HG03060 (cell line): ENCODE measurements around the gene UNC5C.
"Not testable (repeated sequence)": the region's sequence is repeated elsewhere in the genome, so short reads cannot be mapped to it uniquely, and the experiment has no call there.

Experiments used
- ATAC-seq: cut with Tn5 transposase; IDR thresholded peaks from one replicate; pipeline ENCODE4 v1.9.1; 2021; ENCODE audit warnings: low read depth, moderate number of reproducible peaks; ENCODE audit not compliant: unreplicated experiment

The UNC5C gene

DNA sequence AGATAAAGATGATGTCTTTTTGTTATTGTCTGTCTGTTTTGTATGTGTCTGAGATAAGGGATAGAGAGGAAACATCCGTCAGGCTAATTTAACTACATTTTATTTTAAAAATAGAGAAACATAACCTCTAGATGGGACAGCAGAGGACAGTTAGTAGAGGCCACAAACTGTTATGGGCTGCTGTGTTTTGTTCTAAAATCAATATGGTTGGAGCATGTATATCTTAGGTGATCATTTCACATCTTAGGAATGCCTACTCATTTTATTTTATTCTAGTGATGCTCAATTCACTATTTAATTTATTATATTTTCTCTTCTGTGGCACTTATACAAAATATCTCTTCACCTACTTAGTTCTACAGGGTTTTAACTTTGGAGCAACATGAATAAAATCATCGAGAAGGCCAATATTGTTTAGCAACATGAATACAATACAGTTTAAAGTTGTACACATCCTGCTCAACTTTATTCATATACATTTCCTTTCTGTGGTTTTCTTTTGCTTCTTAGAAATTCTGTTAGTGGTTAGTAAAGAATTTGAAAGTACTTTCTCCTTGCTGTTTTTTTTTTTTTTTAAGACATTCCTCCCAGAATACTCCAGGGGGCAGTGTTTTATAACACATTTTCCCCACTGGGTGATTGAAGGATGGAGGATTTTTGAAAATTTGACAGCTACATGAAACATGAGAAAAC, 392.9 kb downstream of the UNC5C start:
- ATAC-seq, result no peak

DNA sequence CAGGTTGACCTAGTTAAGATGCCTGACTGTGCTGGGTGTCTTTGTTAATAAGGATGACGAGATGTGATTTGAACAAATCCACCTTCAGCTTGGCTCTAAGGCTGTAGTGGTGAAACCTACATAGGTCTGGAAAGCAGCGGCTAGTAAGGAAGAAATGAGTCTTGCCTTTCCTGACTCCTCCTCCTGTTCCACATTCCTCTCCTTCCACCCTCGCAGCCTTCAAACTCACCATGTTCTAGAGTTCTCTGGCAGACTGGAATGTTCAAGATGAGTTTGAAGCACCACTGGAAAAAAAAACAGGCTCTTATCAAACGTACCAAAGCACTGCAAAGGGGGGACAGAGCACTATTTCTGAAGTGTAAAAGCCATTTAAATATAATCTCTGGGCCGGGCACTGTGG, 395.6 kb downstream of the UNC5C start:
- no peak for ATAC-seq

DNA sequence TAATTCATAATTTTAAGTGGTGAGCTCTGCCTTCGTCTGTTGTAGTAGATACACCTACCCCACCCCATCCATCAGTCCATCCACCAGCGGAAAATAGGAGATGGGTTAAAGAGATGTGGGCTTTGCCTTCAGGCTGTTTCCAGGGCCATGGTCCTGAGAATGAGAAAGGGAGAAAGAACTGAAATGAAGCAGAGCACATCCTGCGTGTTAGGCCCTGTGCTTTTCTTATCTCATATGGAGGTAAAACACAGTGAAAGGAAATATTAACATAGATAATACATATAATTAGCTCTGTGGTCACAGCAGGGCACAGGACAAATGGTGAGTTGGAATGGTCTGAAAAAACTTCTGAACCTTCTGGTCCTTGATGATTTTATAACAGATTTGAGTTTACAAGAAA, 397.5 kb downstream of the UNC5C start:
- ATAC-seq, result no peak

DNA sequence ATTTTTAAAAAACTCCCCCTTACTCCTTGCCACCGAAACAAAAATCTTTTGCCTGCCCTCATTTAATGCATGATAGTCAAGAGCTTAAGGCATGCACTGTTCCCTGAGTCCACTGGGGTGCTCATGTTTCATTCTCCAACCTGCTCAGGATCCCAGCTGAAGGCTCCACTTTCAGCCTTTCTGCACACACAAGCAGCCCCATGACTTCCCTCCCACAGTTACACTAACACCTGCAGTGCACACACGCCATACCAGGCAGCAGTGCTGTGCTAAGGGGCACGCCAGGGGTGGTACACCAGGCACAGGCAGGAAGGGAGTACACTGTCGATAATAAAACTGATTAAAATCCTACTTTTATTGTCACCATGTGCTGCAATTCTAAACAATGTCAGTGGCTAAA, 405.8 kb downstream of the UNC5C start:
- ATAC-seq, result no peak

DNA sequence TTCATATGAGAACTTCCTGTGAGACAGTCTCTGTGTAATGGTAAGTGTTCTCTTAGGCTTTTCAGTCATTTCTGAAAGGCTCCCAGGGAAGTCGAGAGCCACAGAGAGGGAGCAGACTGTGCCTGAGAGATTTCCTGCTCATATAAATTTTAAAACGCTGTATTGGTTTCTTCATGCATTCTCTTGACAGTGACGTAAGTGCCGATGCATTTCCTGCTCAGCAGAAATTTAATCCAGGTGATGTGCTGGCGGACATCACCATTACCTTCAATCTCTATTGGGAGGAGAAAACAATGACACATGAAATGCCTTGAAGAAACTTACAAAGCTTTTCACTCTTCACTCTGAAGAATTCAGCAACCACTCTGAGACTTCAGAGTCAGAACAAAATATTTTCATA, 407.4 kb downstream of the UNC5C start:
- ATAC-seq, result no peak

DNA sequence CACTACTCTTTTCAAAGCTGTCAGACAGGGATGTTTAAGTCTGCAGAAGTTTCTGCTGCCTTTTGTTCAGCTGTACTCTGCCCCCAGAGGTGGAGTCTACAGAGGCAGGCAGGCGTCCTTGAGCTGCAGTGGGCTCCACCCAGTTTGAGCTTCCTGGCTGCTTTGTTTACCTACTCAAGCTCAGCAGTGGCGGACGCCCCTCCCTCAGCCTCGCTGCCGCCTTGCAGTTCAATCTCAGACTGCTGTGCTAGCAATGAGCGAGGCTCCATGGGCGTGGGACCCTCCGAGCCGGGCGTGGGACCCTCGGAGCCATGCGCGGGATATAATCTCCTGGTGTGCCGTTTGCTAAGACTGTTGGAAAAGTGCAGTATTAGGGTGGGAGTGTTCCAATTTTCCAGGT, 409.3 kb downstream of the UNC5C start:
- ATAC-seq, result not testable (repeated sequence)

DNA sequence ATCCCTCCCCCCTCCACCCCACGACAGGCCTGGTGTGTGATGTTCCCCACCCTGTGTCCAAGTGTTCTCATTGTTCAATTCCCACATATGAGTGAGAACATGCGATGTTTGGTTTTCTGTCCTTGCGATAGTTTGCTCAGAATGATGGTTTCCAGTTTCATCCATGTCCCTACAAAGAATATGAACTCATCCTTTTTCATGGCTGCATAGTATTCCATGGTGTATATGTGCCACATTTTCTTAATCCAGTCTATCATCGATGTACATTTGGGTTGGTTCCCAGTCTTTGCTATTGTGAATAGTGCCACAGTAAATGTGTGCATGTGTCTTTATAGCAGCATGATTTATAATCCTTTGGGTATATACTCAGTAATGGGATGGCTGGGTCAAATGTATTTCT, 414.8 kb downstream of the UNC5C start:
- not testable (repeated sequence) for ATAC-seq

DNA sequence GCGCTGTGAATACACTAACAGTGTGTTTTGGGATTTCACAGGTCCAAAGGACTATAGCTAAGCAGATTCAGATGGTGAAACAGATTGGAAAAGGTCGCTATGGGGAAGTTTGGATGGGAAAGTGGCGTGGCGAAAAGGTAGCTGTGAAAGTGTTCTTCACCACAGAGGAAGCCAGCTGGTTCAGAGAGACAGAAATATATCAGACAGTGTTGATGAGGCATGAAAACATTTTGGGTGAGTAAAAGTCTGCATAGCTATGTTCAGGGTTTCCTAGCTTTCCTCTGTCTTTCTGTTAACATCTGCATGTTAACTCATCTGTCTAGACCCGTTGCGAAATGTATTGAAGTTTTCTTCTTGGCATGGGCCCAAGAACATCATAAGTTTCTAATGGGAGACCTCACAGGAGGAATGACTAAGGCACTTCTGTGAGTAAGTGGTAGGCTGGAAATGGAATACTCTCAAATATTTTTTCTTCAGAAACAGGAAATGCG, 418.9 kb downstream of the UNC5C start:
- no peak for ATAC-seq

DNA sequence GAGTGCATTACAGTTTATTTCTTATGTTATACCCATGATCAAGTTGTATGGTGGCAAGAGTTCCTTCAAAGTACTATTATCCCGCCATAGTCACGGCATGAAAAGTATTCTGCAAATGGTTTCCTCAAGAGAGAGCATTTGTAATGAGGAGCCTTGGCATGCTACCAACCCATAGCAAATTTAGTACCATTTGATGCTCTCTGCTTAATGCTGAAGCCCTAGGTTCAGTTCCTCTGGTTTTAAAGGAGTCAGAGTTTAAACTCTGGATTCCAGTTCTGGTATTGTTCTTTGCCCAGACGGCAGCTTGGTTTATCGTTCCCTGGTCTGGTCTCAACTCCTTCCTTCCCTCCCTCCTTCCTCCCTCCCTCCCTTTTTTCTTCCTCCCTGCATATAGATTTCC, 419.7 kb downstream of the UNC5C start:
- no peak for ATAC-seq

DNA sequence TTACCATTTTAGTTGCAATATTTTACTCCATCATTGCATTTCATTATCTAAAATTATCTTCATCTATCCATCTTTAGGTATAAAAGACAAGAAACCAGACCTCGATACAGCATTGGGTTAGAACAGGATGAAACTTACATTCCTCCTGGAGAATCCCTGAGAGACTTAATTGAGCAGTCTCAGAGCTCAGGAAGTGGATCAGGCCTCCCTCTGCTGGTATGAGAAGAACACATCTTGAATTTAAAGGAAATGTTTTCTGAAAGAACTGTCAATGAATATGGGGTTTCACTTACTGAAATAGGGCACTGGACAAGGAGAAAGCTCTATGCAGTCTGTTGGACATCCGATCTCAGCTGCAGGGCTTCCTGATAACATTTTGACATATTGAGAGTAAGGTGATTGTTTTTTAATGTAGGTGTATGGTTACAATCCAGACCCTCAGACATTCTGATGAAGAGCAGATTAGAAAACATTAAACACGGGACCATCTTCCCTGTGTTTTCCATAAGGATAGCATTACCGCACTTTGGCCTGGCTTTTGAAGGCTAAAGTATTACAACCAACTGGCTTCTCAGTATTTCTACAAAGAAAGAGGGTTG, 423.8 kb downstream of the UNC5C start:
- ATAC-seq, result no peak

DNA sequence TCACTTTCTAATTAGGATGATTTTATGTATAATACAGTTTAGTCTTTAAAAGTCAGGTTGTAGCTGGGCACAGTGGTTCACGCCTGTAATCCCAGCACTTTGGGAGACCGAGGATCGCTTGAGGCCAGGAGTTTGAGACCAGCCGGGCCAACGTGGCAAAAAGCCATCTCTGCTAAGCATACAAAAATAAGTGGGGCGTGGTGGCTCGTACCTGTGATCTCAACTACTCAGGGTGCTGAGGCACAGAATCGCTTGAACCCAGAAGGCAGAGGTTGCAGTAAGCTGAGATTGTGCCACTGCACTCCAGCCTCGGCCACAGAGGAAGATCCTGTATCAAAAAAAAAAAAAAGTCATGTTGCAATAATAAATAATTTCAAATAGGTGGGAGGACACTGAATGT, 426.8 kb downstream of the UNC5C start:
- ATAC-seq, result no peak

DNA sequence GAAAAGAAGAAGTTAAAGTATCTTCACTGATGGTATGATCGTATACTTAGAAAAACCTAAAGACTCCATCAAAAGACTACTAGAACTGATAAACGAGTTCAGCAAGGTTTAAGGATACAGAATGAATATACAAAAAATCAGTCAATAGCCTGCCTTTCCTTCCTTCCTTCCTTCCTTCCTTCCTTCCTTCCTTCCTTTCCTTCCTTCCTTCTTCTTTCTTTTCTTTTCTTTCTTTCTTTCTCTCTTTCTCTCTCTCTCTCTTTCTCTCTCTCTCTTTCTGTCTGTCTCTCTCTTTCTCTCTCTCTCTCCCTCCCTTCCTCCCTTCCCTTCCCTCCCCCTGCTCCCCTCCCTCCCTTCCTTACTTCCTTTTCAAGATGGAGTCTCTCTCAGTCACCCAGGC, 428.3 kb downstream of the UNC5C start:
- no peak for ATAC-seq

DNA sequence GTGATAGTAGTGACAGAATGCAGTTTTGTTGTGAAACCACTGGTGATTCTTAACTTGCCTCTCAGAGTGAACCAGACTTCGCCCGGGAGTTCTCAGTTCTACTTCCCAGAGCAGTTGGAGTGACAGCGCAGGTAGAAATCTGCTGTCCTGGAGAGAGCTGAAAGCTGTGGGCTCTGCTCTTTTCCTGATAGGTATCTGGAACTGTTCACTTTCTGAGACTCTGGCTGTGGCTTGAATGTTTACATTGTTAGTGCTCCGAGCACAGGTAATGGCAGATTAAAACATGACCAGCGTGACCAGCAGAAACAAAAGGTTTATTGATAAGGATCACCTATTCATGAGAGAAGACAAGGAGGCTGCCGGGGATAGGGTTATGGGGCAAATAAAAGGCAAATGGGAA, 430.3 kb downstream of the UNC5C start:
- ATAC-seq, result no peak

DNA sequence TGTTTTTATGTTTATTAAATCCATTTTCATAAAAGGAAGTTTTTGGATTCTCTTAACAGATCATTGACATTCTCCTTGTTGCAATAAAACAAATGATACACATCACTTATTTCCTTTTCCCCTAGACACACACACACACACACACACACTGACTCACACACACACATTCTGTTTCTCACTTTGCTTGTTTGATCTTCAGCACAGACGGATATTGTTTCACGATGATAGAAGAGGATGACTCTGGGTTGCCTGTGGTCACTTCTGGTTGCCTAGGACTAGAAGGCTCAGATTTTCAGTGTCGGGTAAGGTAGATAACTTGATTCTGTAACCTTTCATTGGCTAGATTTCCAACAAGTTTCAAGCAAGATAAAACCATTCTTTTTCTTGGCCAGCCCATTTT, 434.3 kb downstream of the UNC5C start:
- no peak for ATAC-seq
